Loucy (cell line): Measurements from ENCODE around the gene ERMAP.

Source experiments
- EZH2phosphoT487 ChIP-seq: fragments of 200-600 bp; IDR thresholded peaks from 2 replicates; pipeline ENCODE4 v1.6.1; 2018; ENCODE audit warnings: antibody characterized with exemption, mild to moderate bottlenecking, moderate library complexity, borderline replicate concordance
- TF ChIP-seq, protein P1 (sequence below): fragments of 200-600 bp; sonication (generic); conservative IDR thresholded peaks from 2 replicates; pipeline ENCODE4 v1.5.1; 2014; ENCODE audit warnings: mild to moderate bottlenecking, antibody characterized with exemption, low read length

DNA sequence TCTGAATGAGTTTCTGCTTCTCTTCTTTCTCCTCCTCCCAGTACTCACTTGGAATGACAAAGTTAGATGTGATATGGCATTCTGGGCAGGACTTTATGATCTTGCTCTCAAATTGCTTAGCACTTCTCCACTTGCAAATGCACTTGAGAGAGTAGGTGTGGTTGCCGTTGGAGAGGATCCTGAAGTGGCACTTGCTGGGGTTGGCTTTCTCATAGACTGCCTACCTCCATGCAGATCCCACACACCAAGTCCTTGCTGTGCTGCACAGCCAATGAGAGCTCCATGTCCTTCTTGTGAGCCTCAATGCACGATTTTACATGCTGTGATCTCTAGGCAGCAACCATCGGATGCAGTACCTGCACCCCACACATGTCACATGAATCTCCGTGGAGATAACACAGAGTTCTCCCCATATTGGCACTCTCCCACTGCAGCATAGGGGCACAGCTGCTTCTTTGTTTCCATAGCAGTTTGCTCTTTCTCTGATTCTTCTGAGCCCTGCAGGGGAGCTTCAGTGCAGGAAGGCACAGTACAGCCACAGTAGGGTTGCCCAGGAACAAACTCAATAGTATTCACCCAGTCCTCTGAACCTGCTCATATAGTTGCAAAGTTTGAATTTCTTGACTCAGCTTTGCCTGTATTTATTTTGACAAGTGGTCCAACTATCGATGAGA, 74.7 kb downstream of the ERMAP start:
- TF ChIP-seq, protein P1, sequence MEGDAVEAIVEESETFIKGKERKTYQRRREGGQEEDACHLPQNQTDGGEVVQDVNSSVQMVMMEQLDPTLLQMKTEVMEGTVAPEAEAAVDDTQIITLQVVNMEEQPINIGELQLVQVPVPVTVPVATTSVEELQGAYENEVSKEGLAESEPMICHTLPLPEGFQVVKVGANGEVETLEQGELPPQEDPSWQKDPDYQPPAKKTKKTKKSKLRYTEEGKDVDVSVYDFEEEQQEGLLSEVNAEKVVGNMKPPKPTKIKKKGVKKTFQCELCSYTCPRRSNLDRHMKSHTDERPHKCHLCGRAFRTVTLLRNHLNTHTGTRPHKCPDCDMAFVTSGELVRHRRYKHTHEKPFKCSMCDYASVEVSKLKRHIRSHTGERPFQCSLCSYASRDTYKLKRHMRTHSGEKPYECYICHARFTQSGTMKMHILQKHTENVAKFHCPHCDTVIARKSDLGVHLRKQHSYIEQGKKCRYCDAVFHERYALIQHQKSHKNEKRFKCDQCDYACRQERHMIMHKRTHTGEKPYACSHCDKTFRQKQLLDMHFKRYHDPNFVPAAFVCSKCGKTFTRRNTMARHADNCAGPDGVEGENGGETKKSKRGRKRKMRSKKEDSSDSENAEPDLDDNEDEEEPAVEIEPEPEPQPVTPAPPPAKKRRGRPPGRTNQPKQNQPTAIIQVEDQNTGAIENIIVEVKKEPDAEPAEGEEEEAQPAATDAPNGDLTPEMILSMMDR: no peak
- no peak for TF ChIP-seq EZH2phosphoT487
